T-helper 2 cell treated with Interferon-gamma antibody and Interleukin-4, amounts not matched to agents 5 μg/mL and 100 μg/mL, for 36 hours (primary cell): ENCODE measurements around the gene TRAIP.
A peak's percentile ranks its signal among the peaks of the same experiment; 100 is the strongest.

Experiments
- DNase-seq: peaks from one replicate; pipeline ENCODE4 v3.0.0; 2021; ENCODE audit warnings: low spot score
- H3K27ac Mint-ChIP-seq: one replicate; pipeline ENCODE4 v1.8.0; 2021; ENCODE audit warnings: mild to moderate bottlenecking, mixed read lengths
- H3K27me3 Mint-ChIP-seq: one replicate; pipeline ENCODE4 v1.8.0; 2021; ENCODE audit warnings: low read depth, mixed read lengths
- H3K36me3 Mint-ChIP-seq: one replicate; pipeline ENCODE4 v1.8.0; 2021; ENCODE audit warnings: low read depth, mixed read lengths
- H3K4me1 Mint-ChIP-seq: one replicate; pipeline ENCODE4 v1.8.0; 2021; ENCODE audit warnings: low read depth, mixed read lengths
- H3K4me3 Mint-ChIP-seq: one replicate; pipeline ENCODE4 v1.8.0; 2022; ENCODE audit warnings: mild to moderate bottlenecking, moderate library complexity, mixed read lengths
- H3K9me3 Mint-ChIP-seq: one replicate; pipeline ENCODE4 v1.8.0; 2021; ENCODE audit warnings: mixed read lengths

The TRAIP gene

GRCh38 chr3:49865198-49865784 is 8.9 kb upstream of the TRAIP start:
- no peak overlapping the region for H3K4me3 Mint-ChIP-seq
- DNase-seq: no peak
- peaks cover 32% of the 10 kb centered on the region for H3K27me3 Mint-ChIP-seq
- no peaks in the 10 kb centered on the region for H3K4me1 Mint-ChIP-seq
- no peak overlapping the region for H3K27ac Mint-ChIP-seq
- H3K36me3 Mint-ChIP-seq: no peaks in the 10 kb centered on the region
- no peaks in the 10 kb centered on the region for H3K9me3 Mint-ChIP-seq

DNA sequence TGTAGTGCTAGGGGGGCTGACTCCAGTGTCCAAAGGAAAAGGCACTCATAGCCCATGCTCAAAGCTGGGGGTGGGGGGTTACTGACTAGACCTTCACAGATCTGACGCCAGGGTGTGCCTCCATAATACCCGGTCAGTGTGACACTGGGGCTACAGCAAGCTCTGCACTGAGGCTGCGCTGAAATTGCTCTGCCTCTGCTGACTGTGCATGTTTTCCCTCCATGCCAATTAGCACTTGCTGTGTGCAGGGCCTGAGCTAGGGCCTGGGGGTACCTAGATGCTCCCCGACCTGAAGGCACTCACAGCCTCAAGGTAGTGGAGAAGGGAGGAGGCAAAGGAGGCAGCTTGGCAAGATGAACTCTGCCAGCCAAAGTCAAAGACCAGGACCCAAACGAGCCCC is 8.1 kb upstream of the TRAIP start:
- no peak overlapping the region for H3K4me3 Mint-ChIP-seq
- no peaks in the 10 kb centered on the region for H3K4me1 Mint-ChIP-seq
- DNase-seq: no peak
- no peak overlapping the region for H3K27ac Mint-ChIP-seq
- no peaks in the 10 kb centered on the region for H3K9me3 Mint-ChIP-seq
- no peaks in the 10 kb centered on the region for H3K36me3 Mint-ChIP-seq
- H3K27me3 Mint-ChIP-seq: peaks cover 28% of the 10 kb centered on the region

- no peak for DNase-seq
- no peaks in the 10 kb centered on the region for H3K36me3 Mint-ChIP-seq
- H3K4me3 Mint-ChIP-seq: no peak overlapping the region
Measured at GRCh38 chr3:49859576-49860305, 3.4 kb upstream of the TRAIP start.

GRCh38 chr3:49855662-49856061 is 702 bp downstream of the TRAIP start:
- Mint-ChIP-seq H3K27me3 (no peaks in the 10 kb centered on the region), H3K27ac (peak overlapping the region; percentile 94), H3K4me3 (peak overlapping the region; percentile 99), H3K4me1 (peaks cover 11% of the 10 kb centered on the region), H3K36me3 (no peaks in the 10 kb centered on the region), H3K9me3 (no peaks in the 10 kb centered on the region)
- DNase-seq: no peak

More at GRCh38 chr3:49859576-49860305, 3.4 kb upstream of the TRAIP start:
- Mint-ChIP-seq H3K9me3 (no peaks in the 10 kb centered on the region), H3K4me1 (peaks cover 9% of the 10 kb centered on the region), H3K27ac (no peak overlapping the region), H3K27me3 (no peaks in the 10 kb centered on the region)

GRCh38 chr3:49845694-49846093 is 10.7 kb downstream of the TRAIP start:
- peaks cover 7% of the 10 kb centered on the region for H3K36me3 Mint-ChIP-seq

DNA sequence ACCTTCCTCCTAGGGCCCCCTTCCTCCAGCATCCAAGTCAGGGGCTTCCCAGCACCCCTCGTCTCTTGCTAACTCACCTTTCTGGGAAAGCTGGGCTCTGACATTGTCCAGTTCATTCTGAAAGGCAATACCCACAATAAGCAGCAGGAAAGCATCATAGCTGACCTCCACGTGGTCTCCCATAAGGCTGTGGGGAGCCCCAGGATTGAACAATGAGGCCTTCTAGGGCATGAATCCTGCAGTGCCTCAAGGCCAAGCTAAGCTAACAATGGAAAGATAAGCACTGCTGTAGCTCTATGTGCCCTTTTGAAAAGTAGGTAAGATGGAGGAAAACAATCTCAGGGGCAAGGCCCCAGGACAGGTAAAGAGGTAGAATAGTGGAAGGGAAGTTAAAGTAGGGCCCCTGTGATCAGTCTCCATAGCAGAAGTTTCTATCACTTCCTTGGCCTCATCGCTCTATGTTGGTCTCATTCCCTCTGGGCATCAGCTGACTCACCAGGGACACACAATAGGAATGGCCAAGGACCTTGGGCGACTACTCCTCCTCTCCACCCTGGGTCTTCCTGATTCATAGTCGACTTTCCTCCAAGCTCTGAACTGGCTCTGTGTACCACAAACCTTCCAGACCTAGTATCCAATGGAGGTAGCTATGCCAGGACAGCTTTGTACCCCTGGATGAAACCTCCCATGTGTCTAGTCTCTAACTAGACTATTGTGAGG is 11.7 kb downstream of the TRAIP start:
- H3K4me1 Mint-ChIP-seq: no peaks in the 10 kb centered on the region
- no peaks in the 10 kb centered on the region for H3K27me3 Mint-ChIP-seq
- H3K9me3 Mint-ChIP-seq: no peaks in the 10 kb centered on the region
- H3K36me3 Mint-ChIP-seq: peaks cover 7% of the 10 kb centered on the region
- no peak overlapping the region for H3K4me3 Mint-ChIP-seq
- DNase-seq: no peak
- H3K27ac Mint-ChIP-seq: no peak overlapping the region

More at GRCh38 chr3:49845694-49846093, 10.7 kb downstream of the TRAIP start:
- Mint-ChIP-seq H3K9me3 (no peaks in the 10 kb centered on the region), H3K27me3 (no peaks in the 10 kb centered on the region), H3K4me1 (no peaks in the 10 kb centered on the region), H3K4me3 (no peak overlapping the region), H3K27ac (no peak overlapping the region)
- no peak for DNase-seq

- DNase-seq: no peak
- no peak overlapping the region for H3K27ac Mint-ChIP-seq
- no peaks in the 10 kb centered on the region for H3K9me3 Mint-ChIP-seq
- peaks cover 12% of the 10 kb centered on the region for H3K36me3 Mint-ChIP-seq
- no peaks in the 10 kb centered on the region for H3K27me3 Mint-ChIP-seq
- H3K4me1 Mint-ChIP-seq: peaks cover 2% of the 10 kb centered on the region
- H3K4me3 Mint-ChIP-seq: no peak overlapping the region
Measured at GRCh38 chr3:49842843-49843517, 13.4 kb downstream of the TRAIP start.

DNA sequence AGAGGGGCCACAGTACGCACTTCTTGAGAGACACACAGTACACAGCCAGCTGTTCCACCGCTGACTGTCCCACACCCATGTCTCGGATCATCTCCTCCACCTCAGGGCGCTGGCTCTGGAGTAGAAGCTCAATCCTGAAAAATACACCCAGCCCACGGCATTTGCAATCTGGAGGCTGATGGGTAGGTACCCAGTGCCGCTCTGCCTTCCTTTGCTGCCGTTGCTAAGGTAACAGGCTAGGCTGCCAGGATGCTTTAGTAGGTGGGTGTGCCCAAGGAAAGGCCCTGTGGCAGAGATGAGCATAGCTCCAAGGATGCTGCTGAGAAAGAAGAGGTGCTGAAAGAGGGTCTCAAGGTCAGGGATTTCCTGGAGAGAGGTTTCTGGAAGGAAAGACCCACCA is 14.6 kb downstream of the TRAIP start:
- Mint-ChIP-seq H3K9me3 (no peaks in the 10 kb centered on the region), H3K4me3 (no peak overlapping the region), H3K27me3 (no peaks in the 10 kb centered on the region), H3K27ac (no peak overlapping the region), H3K4me1 (peaks cover 2% of the 10 kb centered on the region), H3K36me3 (peaks cover 5% of the 10 kb centered on the region)
- DNase-seq: no peak

- DNase-seq: no peak
- peaks cover 2% of the 10 kb centered on the region for H3K4me1 Mint-ChIP-seq
- peaks cover 5% of the 10 kb centered on the region for H3K36me3 Mint-ChIP-seq
- no peaks in the 10 kb centered on the region for H3K9me3 Mint-ChIP-seq
- no peak overlapping the region for H3K4me3 Mint-ChIP-seq
- H3K27me3 Mint-ChIP-seq: no peaks in the 10 kb centered on the region
- no peak overlapping the region for H3K27ac Mint-ChIP-seq
Measured at GRCh38 chr3:49841126-49841696, 15.2 kb downstream of the TRAIP start.

- H3K27ac Mint-ChIP-seq: no peak overlapping the region
- no peak overlapping the region for H3K4me3 Mint-ChIP-seq
- no peak for DNase-seq
- H3K36me3 Mint-ChIP-seq: peaks cover 5% of the 10 kb centered on the region
- no peaks in the 10 kb centered on the region for H3K9me3 Mint-ChIP-seq
- H3K4me1 Mint-ChIP-seq: peaks cover 2% of the 10 kb centered on the region
- no peaks in the 10 kb centered on the region for H3K27me3 Mint-ChIP-seq
Measured at GRCh38 chr3:49840388-49840787, 16.0 kb downstream of the TRAIP start.

- no peak overlapping the region for H3K27ac Mint-ChIP-seq
- H3K4me3 Mint-ChIP-seq: no peak overlapping the region
- H3K27me3 Mint-ChIP-seq: no peaks in the 10 kb centered on the region
Measured at GRCh38 chr3:49839193-49839809, 17.1 kb downstream of the TRAIP start.

GRCh38 chr3:49831341-49831740 is 25.0 kb downstream of the TRAIP start:
- Mint-ChIP-seq H3K27me3 (no peaks in the 10 kb centered on the region), H3K27ac (no peak overlapping the region), H3K4me1 (no peaks in the 10 kb centered on the region), H3K36me3 (peaks cover 8% of the 10 kb centered on the region), H3K4me3 (no peak overlapping the region), H3K9me3 (no peaks in the 10 kb centered on the region)
- DNase-seq: no peak

More at GRCh38 chr3:49839193-49839809, 17.1 kb downstream of the TRAIP start:
- Mint-ChIP-seq H3K4me1 (peaks cover 2% of the 10 kb centered on the region), H3K36me3 (peaks cover 8% of the 10 kb centered on the region), H3K9me3 (no peaks in the 10 kb centered on the region)
- DNase-seq: peak; percentile 66

DNA sequence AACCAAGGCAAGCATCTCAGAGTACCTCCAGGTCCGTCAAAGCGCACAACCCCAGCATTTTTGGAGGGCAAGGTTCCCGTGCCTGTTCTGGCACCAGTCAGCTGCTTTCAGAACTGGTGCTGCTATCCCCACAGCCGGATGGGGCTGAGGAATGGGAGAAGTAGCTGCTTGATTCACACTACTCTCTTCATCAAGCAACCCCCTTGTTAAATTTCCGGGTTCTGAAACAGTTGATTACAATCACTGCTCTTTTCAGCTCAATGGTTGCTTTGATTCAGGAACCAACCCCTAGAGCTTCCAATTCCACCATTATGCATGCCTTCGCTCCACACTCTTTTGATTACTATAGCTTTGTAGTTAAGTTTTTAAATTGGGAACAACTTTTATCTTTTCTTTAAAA is 30.3 kb downstream of the TRAIP start:
- no peak overlapping the region for H3K4me3 Mint-ChIP-seq
- no peaks in the 10 kb centered on the region for H3K4me1 Mint-ChIP-seq
- H3K27ac Mint-ChIP-seq: no peak overlapping the region
- no peaks in the 10 kb centered on the region for H3K27me3 Mint-ChIP-seq
- no peak for DNase-seq
- peaks cover 5% of the 10 kb centered on the region for H3K36me3 Mint-ChIP-seq
- no peaks in the 10 kb centered on the region for H3K9me3 Mint-ChIP-seq
